SK-N-SH (cell line): Measurements from ENCODE around the gene AKT1S1.

ENCODE experiments used
- CTCF ChIP-seq: fragments of 200-600 bp; sonication (generic); IDR thresholded peaks from 2 replicates; pipeline ENCODE4 v1.6.1; 2017; ENCODE audit warnings: antibody characterized with exemption, mild to moderate bottlenecking, moderate library complexity
- ELF1 ChIP-seq: IDR thresholded peaks from 2 replicates; pipeline ENCODE4 v1.4.0; 2012
- FOSL2 ChIP-seq: IDR thresholded peaks from 2 replicates; pipeline ENCODE4 v1.4.0; 2012; ENCODE audit warnings: low read depth, mild to moderate bottlenecking, moderate library complexity, borderline replicate concordance
- GATA2 ChIP-seq: sonication (generic); formaldehyde crosslinking; IDR thresholded peaks from 2 replicates; pipeline ENCODE4 v1.5.0; 2020; ENCODE audit warnings: mild to moderate bottlenecking, missing genetic modification reagents
- MXI1 ChIP-seq: IDR thresholded peaks from 2 replicates; pipeline ENCODE4 v1.6.1; 2012; ENCODE audit warnings: mild to moderate bottlenecking, low read depth, low read length, improper control_type of control experiment
- NRF1 ChIP-seq: IDR thresholded peaks from 2 replicates; pipeline ENCODE4 v1.6.1; 2012; ENCODE audit warnings: low read depth, mild to moderate bottlenecking, low read length
- RAD21 ChIP-seq: IDR thresholded peaks from 2 replicates; pipeline ENCODE4 v1.6.1; 2012; ENCODE audit warnings: mild to moderate bottlenecking, low read length
- REST ChIP-seq: IDR thresholded peaks from 2 replicates; pipeline ENCODE4 v1.6.1; 2012; ENCODE audit warnings: mild to moderate bottlenecking, low read depth, low read length, moderate library complexity
- YY1 ChIP-seq: IDR thresholded peaks from 2 replicates; pipeline ENCODE4 v1.4.0; 2012; ENCODE audit warnings: low read depth, mild to moderate bottlenecking
- TF ChIP-seq, protein P1 (sequence below): IDR thresholded peaks from 2 replicates; pipeline ENCODE4 v1.4.0; 2012; ENCODE audit warnings: low read depth

DNA sequence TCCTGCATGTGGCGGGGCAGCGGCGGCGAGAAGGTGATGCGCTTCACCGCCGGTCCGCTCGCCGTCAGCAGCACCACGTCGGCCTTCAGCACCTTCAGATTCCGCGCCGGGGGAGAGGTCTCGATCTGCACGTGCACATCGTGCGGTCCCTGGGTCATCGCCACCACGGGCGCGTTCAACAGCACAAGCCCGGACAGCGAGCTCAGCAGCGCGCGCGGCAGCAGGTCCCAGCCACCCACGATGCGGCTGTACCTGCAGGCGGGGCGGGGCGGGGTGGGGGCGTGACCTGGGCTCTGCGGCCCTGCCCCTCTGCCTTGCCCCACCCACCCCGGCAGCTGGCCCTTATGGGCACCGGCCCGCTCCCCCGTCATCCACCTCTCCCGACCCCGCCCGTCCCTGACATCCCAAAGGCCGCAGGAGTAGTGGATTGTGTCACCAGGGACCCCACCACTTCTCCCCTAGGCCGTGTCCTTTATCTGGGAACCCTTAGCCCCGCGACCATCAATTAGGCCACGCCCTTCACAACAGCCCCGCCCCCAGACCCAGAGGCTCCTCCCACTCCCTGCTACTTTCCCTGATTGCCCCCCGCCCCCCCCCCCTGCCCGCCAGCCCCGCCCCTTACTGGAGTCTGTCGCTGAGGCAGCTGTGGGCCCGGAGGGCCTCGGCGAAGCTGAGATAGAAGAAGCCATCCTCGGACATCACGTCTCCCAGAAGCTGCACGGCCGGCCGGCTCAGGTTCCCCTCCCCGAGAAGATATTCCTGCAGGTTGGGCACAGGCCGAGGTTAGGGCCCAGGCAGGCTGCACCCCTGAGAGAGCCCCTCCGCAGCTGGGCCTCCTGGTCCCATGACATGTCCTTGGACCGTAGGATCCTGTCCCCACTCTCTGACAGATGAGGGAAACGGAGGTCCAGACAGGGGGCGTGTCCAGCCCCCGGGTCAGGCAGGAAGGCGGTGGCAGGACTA, 13.5 kb upstream of the AKT1S1 start:
- TF ChIP-seq CTCF (no peak; the same call in 1 of the 2 replicates), ELF1 (no peak), GATA2 (CRISPR knock-in tag) (no peak), RAD21 (no peak), NRF1 (no peak), FOSL2 (no peak), REST (no peak), YY1 (no peak), MXI1 (no peak; the same call in 1 of the 2 replicates)
- TF ChIP-seq, protein P1, sequence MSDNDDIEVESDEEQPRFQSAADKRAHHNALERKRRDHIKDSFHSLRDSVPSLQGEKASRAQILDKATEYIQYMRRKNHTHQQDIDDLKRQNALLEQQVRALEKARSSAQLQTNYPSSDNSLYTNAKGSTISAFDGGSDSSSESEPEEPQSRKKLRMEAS: no peak; the same call in 1 of the 2 replicates
